Smooth muscle cell (in vitro differentiated cells): Measurements from ENCODE around the gene TMEM50B. TPM values are rescaled to one million over a fixed set of nuclear protein-coding genes. Genes with fewer than 3 reads are reported as not detected.
"Not testable (repeated sequence)": the region's sequence is repeated elsewhere in the genome, so short reads cannot be mapped to it uniquely, and the experiment has no call there.

Experiments
- DNase-seq: peaks from one replicate; lab custom pipeline; 2025; ENCODE audit not compliant: unreplicated experiment; lab: John Stamatoyannopoulos, UW
- H2AFZ ChIP-seq: fragments of 200-600 bp; sonication (generic); 2 replicates; pipeline ENCODE4 v1.6.0; 2016; ENCODE audit warnings: antibody characterized with exemption, low read depth, mild to moderate bottlenecking
- H3F3A ChIP-seq: fragments of 200-600 bp; sonication (generic); 2 replicates; pipeline ENCODE4 v1.6.0; 2017; ENCODE audit warnings: antibody characterized with exemption, low read depth
- H3K27ac ChIP-seq: fragments of 200-600 bp; sonication (generic); 2 replicates; pipeline ENCODE4 v1.5.1; 2016; ENCODE audit warnings: low read depth, mild to moderate bottlenecking
- H3K27me3 ChIP-seq: fragments of 200-600 bp; sonication (generic); 2 replicates; pipeline ENCODE4 v1.6.1; 2016; ENCODE audit warnings: low read depth, mild to moderate bottlenecking
- H3K36me3 ChIP-seq: fragments of 200-600 bp; sonication (generic); 2 replicates; pipeline ENCODE4 v1.5.1; 2016; ENCODE audit warnings: low read depth
- H3K4me1 ChIP-seq: fragments of 200-600 bp; sonication (generic); 2 replicates; pipeline ENCODE4 v1.5.1; 2016; ENCODE audit warnings: low read depth
- H3K4me2 ChIP-seq: fragments of 200-600 bp; sonication (generic); 2 replicates; pipeline ENCODE4 v1.6.0; 2016; ENCODE audit warnings: mild to moderate bottlenecking
- H3K4me3 ChIP-seq: fragments of 200-600 bp; sonication (generic); 2 replicates; pipeline ENCODE4 v1.5.1; 2016; ENCODE audit warnings: mild to moderate bottlenecking
- H3K79me2 ChIP-seq: fragments of 200-600 bp; sonication (generic); 2 replicates; pipeline ENCODE4 v1.6.0; 2016; ENCODE audit warnings: low read depth, mild to moderate bottlenecking
- H3K9ac ChIP-seq: fragments of 200-600 bp; sonication (generic); 2 replicates; pipeline ENCODE4 v1.6.0; 2016; ENCODE audit warnings: low read depth
- H3K9me3 ChIP-seq: fragments of 200-600 bp; sonication (generic); replicated peaks from 2 replicates; pipeline ENCODE4 v1.5.1; 2016; ENCODE audit warnings: low read depth
- H4K20me1 ChIP-seq: fragments of 200-600 bp; sonication (generic); 2 replicates; pipeline ENCODE4 v1.6.0; 2016; ENCODE audit warnings: low read depth
- CTCF ChIP-seq: fragments of 200-600 bp; sonication (generic); IDR thresholded peaks from 2 replicates; pipeline ENCODE4 v1.5.1; 2017; ENCODE audit warnings: borderline replicate concordance, mild to moderate bottlenecking, antibody characterized with exemption; ENCODE audit not compliant: insufficient read depth, poor library complexity, severe bottlenecking
- WGBS: methylation state at CpG from one replicate; pipeline ENCODE4 v1.1.7; 2016; ENCODE audit warnings: low lambda C conversion rate; 5-methylcytosine and 5-hydroxymethylcytosine counted together
- polyA plus RNA-seq: library from polyadenylated mRNA; unstranded; fragments of >200 nt; fragmentation: Nextera tagmentation; extraction: Ambion mirVana; gene quantifications from 2 replicates; pipeline ENCODE4 v1.2.1, GENCODE V29; 2016
- total RNA-seq: library from RNA; depleted of rRNA; stranded (reverse); fragments of >200 nt; gene quantifications from 2 replicates; pipeline ENCODE4 v1.2.3, GENCODE V29; 2014

Gene TMEM50B
- total and polyA plus RNA-seq, 2 experiments from 2014 or later = 31.4 to 42.9 TPM

- no peaks in the 10 kb centered on the region for H3K27me3 ChIP-seq
- no peaks in the 10 kb centered on the region for H3K79me2 ChIP-seq
- H3K9ac ChIP-seq = no peak overlapping the region
- no peak overlapping the region for H3K4me2 ChIP-seq
- no peak overlapping the region for H3K27ac ChIP-seq
- no peaks in the 10 kb centered on the region for H3K9me3 ChIP-seq
- TF ChIP-seq CTCF = no peak
- H4K20me1 ChIP-seq = no peaks in the 10 kb centered on the region
- H3K4me3 ChIP-seq = no peak overlapping the region
- no peaks in the 10 kb centered on the region for H3K4me1 ChIP-seq
- 89% methylated on average over 3 of the region's 3 CpGs for WGBS
- no peak overlapping the region for H2AFZ ChIP-seq
- no peaks in the 10 kb centered on the region for H3F3A ChIP-seq
- DNase-seq = no peak
- no peaks in the 10 kb centered on the region for H3K36me3 ChIP-seq
Measured at GRCh38 chr21:33452362-33452761, 27.4 kb downstream of the TMEM50B start.

GRCh38 chr21:33451634-33452071 lies 28.1 kb downstream of the TMEM50B start:
- Histone ChIP-seq H3K4me2 (no peak overlapping the region), H2AFZ (no peak overlapping the region), H3K4me3 (no peak overlapping the region), H3K27ac (peak overlapping the region; percentile 19), H3K27me3 (no peaks in the 10 kb centered on the region), H3K4me1 (no peaks in the 10 kb centered on the region), H3K9me3 (no peaks in the 10 kb centered on the region), H3K36me3 (no peaks in the 10 kb centered on the region), H3F3A (no peaks in the 10 kb centered on the region), H4K20me1 (no peaks in the 10 kb centered on the region), H3K79me2 (no peaks in the 10 kb centered on the region), H3K9ac (no peak overlapping the region)
- TF ChIP-seq CTCF = no peak
- WGBS = 33% methylated on average over 1 of the region's 1 CpG
- DNase-seq = no peak

GRCh38 chr21:33449616-33450015 lies 30.2 kb downstream of the TMEM50B start:
- H3K9ac ChIP-seq = no peak overlapping the region
- no peak overlapping the region for H3K4me3 ChIP-seq
- H3F3A ChIP-seq = no peaks in the 10 kb centered on the region
- no peaks in the 10 kb centered on the region for H3K27me3 ChIP-seq
- no peak overlapping the region for H3K4me2 ChIP-seq
- no peak for DNase-seq
- no peak overlapping the region for H3K27ac ChIP-seq
- no peak overlapping the region for H2AFZ ChIP-seq
- no peaks in the 10 kb centered on the region for H3K4me1 ChIP-seq
- H4K20me1 ChIP-seq = no peaks in the 10 kb centered on the region
- no peak for TF ChIP-seq CTCF
- H3K79me2 ChIP-seq = no peaks in the 10 kb centered on the region
- 63% methylated on average over 4 of the region's 4 CpGs for WGBS
- H3K9me3 ChIP-seq = no peaks in the 10 kb centered on the region
- H3K36me3 ChIP-seq = no peaks in the 10 kb centered on the region

GRCh38 chr21:33446620-33447019 lies 33.2 kb downstream of the TMEM50B start:
- H3K27me3 ChIP-seq, H3K79me2 ChIP-seq, H3K36me3 ChIP-seq, H3K9ac ChIP-seq, H3K27ac ChIP-seq, DNase-seq, H2AFZ ChIP-seq, H3K9me3 ChIP-seq, H3K4me3 ChIP-seq, H3F3A ChIP-seq, H3K4me2 ChIP-seq, H4K20me1 ChIP-seq, H3K4me1 ChIP-seq: not testable (repeated sequence)
- WGBS = 98% methylated on average over 6 of the region's 6 CpGs
